HepG2 (cell line): ENCODE results near the gene CES3. TPM values are rescaled to one million over a fixed set of nuclear protein-coding genes. Genes with fewer than 3 reads are reported as not detected.

Experiments
- ATAC-seq: fragments of 200-7000 bp; cut with Tn5 transposase; 3 replicates; pipeline ENCODE4 v1.9.1; 2020; ENCODE audit warnings: mild to moderate bottlenecking, moderate library complexity
- BruUV-seq: library from RNA; stranded (reverse); fragments of 400-500 nt; replicated peaks from 2 replicates; lab custom pipeline; 2021; lab: Mats Ljungman, UMichigan
- CTCF ChIA-PET: fragments of 300-600 bp; formaldehyde crosslinking; extraction: SDS; loops from one replicate; lab custom pipeline; 2021; ENCODE audit warnings: low total read pairs, inconsistent platforms, low intra/inter-chr PET ratio; lab: Yijun Ruan, JAX
- POLR2A ChIA-PET: fragments of 350-600 bp; sonication (Branson Sonifier 250); formaldehyde crosslinking; loops from one replicate; lab custom pipeline; 2020; ENCODE audit warnings: antibody characterized with exemption, inconsistent platforms; lab: Yijun Ruan, JAX
- DNase-seq: peaks from one replicate; pipeline ENCODE4 v3.0.0-alpha.2; 2015; ENCODE audit warnings: low spot score
- FAIRE-seq: peaks from 3 replicates; lab custom pipeline; 2011; peaks lifted over from hg19 to GRCh38; lab: Jason Lieb, UNC
- H2AFZ ChIP-seq: one replicate; pipeline ENCODE4 v1.6.1; 2011; ENCODE audit warnings: low read length, inconsistent platforms
- H3K27ac ChIP-seq: fragments of 300-600 bp; 3 replicates; pipeline ENCODE4 v1.8.0; 2011; ENCODE audit warnings: mixed run types, mild to moderate bottlenecking, mixed read lengths, low read length, inconsistent platforms; ENCODE audit not compliant: insufficient read depth; ENCODE audit errors: extremely low read length
- H3K27me3 ChIP-seq, 2 experiments: fragments of 200-600 bp in 1 of 2; 2 replicates in 1 of 2; 3 replicates in 1 of 2; pipeline versions ENCODE4 v1.6.0 to v1.8.0; 2011; ENCODE audit warnings: low read length in 2 of 2, mild to moderate bottlenecking in 2 of 2, moderate library complexity in 2 of 2, inconsistent platforms in 1 of 2; ENCODE audit not compliant: insufficient read depth in 2 of 2, control insufficient read depth in 1 of 2
- H3K36me3 ChIP-seq, 2 experiments: fragments of 200-600 bp in 1 of 2; replicated peaks in 1 of 2; 2 replicates in 1 of 2; 3 replicates in 1 of 2; pipeline versions ENCODE4 v1.5.1 to v1.8.0; 2011; ENCODE audit warnings: low read length in 2 of 2, inconsistent platforms in 1 of 2; ENCODE audit not compliant: insufficient read depth in 2 of 2, control insufficient read depth in 1 of 2
- H3K4me1 ChIP-seq: 2 replicates; pipeline ENCODE4 v1.5.1; 2012; ENCODE audit warnings: low read length, inconsistent platforms; ENCODE audit not compliant: insufficient read depth
- H3K4me2 ChIP-seq: 2 replicates; pipeline ENCODE4 v1.6.0; 2011; ENCODE audit warnings: low read depth, low read length, inconsistent platforms
- H3K4me3 ChIP-seq, 3 experiments: fragments of 200-600 bp in 1 of 3; sonication (generic), shearing (Covaris generic) in 1 of 3; replicated peaks in 1 of 3; 2 replicates each; pipeline ENCODE4 v1.5.1; 2011 to 2016; ENCODE audit warnings: low read length in 3 of 3, inconsistent platforms in 2 of 3, low read depth in 2 of 3, mild to moderate bottlenecking in 2 of 3, control low read depth in 1 of 3, mixed read lengths in 1 of 3; ENCODE audit not compliant: insufficient read depth in 1 of 3
- H3K79me2 ChIP-seq: one replicate; pipeline ENCODE4 v1.6.1; 2011; ENCODE audit warnings: low read length, inconsistent platforms; ENCODE audit not compliant: insufficient read depth
- H3K9ac ChIP-seq: 2 replicates; pipeline ENCODE4 v1.6.0; 2011; ENCODE audit warnings: mild to moderate bottlenecking, low read depth, low read length, inconsistent platforms; ENCODE audit not compliant: insufficient read depth
- H3K9me3 ChIP-seq: 2 replicates; pipeline ENCODE4 v1.5.1; 2012; ENCODE audit warnings: mild to moderate bottlenecking, low read length
- H4K20me1 ChIP-seq: 2 replicates; pipeline ENCODE4 v1.6.0; 2011; ENCODE audit warnings: inconsistent platforms, mild to moderate bottlenecking, low read length, moderate library complexity; ENCODE audit not compliant: insufficient read depth
- CEBPZ ChIP-seq: IDR thresholded peaks from 2 replicates; pipeline ENCODE4 v1.6.1; 2012; ENCODE audit warnings: low read length, improper control_type of control experiment
- DMAP1 ChIP-seq: IDR thresholded peaks from 2 replicates; pipeline ENCODE4 v1.6.1; 2016
- ETV5 ChIP-seq: IDR thresholded peaks from 2 replicates; pipeline ENCODE4 v1.6.1; 2018; ENCODE audit warnings: missing biosample characterization, missing genetic modification reagents, inconsistent platforms, borderline replicate concordance
- FIP1L1 ChIP-seq: fragments of 200-400 bp; formaldehyde crosslinking; IDR thresholded peaks from 2 replicates; pipeline ENCODE4 v1.6.1; 2018; ENCODE audit warnings: low read depth, mild to moderate bottlenecking, low read length, moderate library complexity, borderline replicate concordance; ENCODE audit not compliant: insufficient read depth
- POLR2AphosphoS5 ChIP-seq: IDR thresholded peaks from 2 replicates; pipeline ENCODE4 v1.6.1; 2012; ENCODE audit warnings: low read depth, low read length
- RBAK ChIP-seq: sonication (generic); formaldehyde crosslinking; IDR thresholded peaks from 2 replicates; pipeline ENCODE4 v1.5.1; 2020; ENCODE audit warnings: mild to moderate bottlenecking, missing genetic modification reagents
- ZBTB14 ChIP-seq: sonication (generic); formaldehyde crosslinking; IDR thresholded peaks from 2 replicates; pipeline ENCODE4 v1.4.0; 2020; ENCODE audit warnings: missing genetic modification reagents
- ZBTB49 ChIP-seq: sonication (generic); formaldehyde crosslinking; IDR thresholded peaks from 2 replicates; pipeline ENCODE4 v1.4.0; 2020; ENCODE audit warnings: missing genetic modification reagents, borderline replicate concordance
- ZFP41 ChIP-seq: sonication (generic); formaldehyde crosslinking; IDR thresholded peaks from 2 replicates; pipeline ENCODE4 v1.4.0; 2020; ENCODE audit warnings: mild to moderate bottlenecking, missing genetic modification reagents, borderline replicate concordance
- ZNF329 ChIP-seq: sonication (generic); formaldehyde crosslinking; IDR thresholded peaks from 2 replicates; pipeline ENCODE4 v1.9.0; 2021; ENCODE audit warnings: low read depth, mild to moderate bottlenecking, missing genetic modification reagents
- ZNF414 ChIP-seq: sonication (generic); formaldehyde crosslinking; IDR thresholded peaks from 2 replicates; pipeline ENCODE4 v1.5.0; 2020; ENCODE audit warnings: missing genetic modification reagents
- ZNF672 ChIP-seq: sonication (generic); formaldehyde crosslinking; IDR thresholded peaks from 2 replicates; pipeline ENCODE4 v1.8.1; 2022; ENCODE audit warnings: missing genetic modification reagents
- ZNF724P ChIP-seq: sonication (generic); formaldehyde crosslinking; IDR thresholded peaks from 2 replicates; pipeline ENCODE4 v1.8.0; 2022; ENCODE audit warnings: missing genetic modification reagents, borderline replicate concordance
- ZSCAN20 ChIP-seq: sonication (generic); formaldehyde crosslinking; IDR thresholded peaks from 2 replicates; pipeline ENCODE4 v1.4.0; 2020; ENCODE audit warnings: missing genetic modification reagents, mild to moderate bottlenecking, borderline replicate concordance
- WGBS: methylation state at CpG from one replicate; pipeline ENCODE4 v1.1.6; 2017; ENCODE audit warnings: low lambda C conversion rate; 5-methylcytosine and 5-hydroxymethylcytosine counted together
- in situ Hi-C: cut with HindIII; loops from 2 replicates; pipeline ENCODE4 v1.10.0; 2017; ENCODE audit warnings: low pct_unique_long_range_greater_than_20kb; ENCODE audit not compliant: extremely low pct_ligation_motif_present
- intact Hi-C: fragments of 100-400 bp; cut with micrococcal nuclease; formaldehyde crosslinking; loops from one replicate; pipeline ENCODE4 v1.10.0; 2022; ENCODE audit not compliant: unreplicated experiment
- polyA plus RNA-seq, 8 experiments: library from polyadenylated mRNA; depleted of rRNA in 3 of 8; stranded (reverse) in 7 of 8; unstranded in 1 of 8; fragments of >200 nt; fragmentation: Illumina TruSeq in 4 of 8; extraction: Trizol in 4 of 8; gene quantifications; 2 replicates each; pipeline versions ENCODE4 v1.2.1 to v1.2.3, GENCODE V29; 2011 to 2016; ENCODE audit warnings: low read depth in 4 of 8, missing spikeins in 1 of 8, mixed read lengths in 1 of 8; ENCODE audit not compliant: insufficient read depth in 1 of 8
- total RNA-seq, 5 experiments: library from RNA; depleted of rRNA; stranded (reverse); fragments of >200 nt; fragmentation: Illumina TruSeq; extraction: Trizol; gene quantifications; 2 replicates each; pipeline ENCODE4 v1.2.3, GENCODE V29; 2016; ENCODE audit warnings: low read depth in 1 of 5

The CES3 gene
- total and polyA plus RNA-seq, 2 of the 13 experiments (the other 11 are each of a cell fraction or from before 2014, with no cell fraction given) = 6.6 to 17.4 TPM

- FAIRE-seq (peak; percentile 78), DNase-seq (peak; percentile 84), ATAC-seq (peak; percentile 93)
- POLR2A ChIA-PET = interaction anchor here (1.6 to 1.7 kb wide), 2 partner anchors 30 to 55 kb away, joined by 6 to 9 read pairs; partner anchors contain the start of gene PDP2
- CTCF ChIA-PET = no interaction called here
- peak within 1 kb of the TSS; percentile 81 to 89 (median 88) for H3K4me3 ChIP-seq
- H3K4me2 ChIP-seq = peak within 1 kb of the TSS; percentile 89
- H3K36me3 ChIP-seq = peaks cover 14 to 30% of the 10 kb centered on the region in 2 experiments
- intact Hi-C loops = no loop called here
- TSS peak; percentile 46 for BruUV-seq
- no peaks in the 10 kb centered on the region; the same call in 1 of the 2 replicates for H4K20me1 ChIP-seq
- H3K27me3 ChIP-seq = no peaks in the 10 kb centered on the region; a peak in 1 of 5 replicates
- 10% methylated on average over 22 of the region's 44 CpGs for WGBS
- no peak within 1 kb of the TSS for H2AFZ ChIP-seq
- H3K9ac ChIP-seq = peak within 1 kb of the TSS; percentile 90
- peaks cover 60% of the 10 kb centered on the region for H3K4me1 ChIP-seq
- in situ Hi-C loops = loop anchor here (5.0 kb wide), 1 partner anchor 33 kb away; no protein-coding TSS in a partner anchor
- H3K79me2 ChIP-seq = peaks cover 33% of the 10 kb centered on the region
- no peaks in the 10 kb centered on the region for H3K9me3 ChIP-seq
- H3K27ac ChIP-seq = peak within 1 kb of the TSS; percentile 81
- TF ChIP-seq CEBPZ = no peak
- no peak for TF ChIP-seq ZNF329 (CRISPR knock-in tag)
- TF ChIP-seq ZBTB49 = 0 out of 2 replicates have a peak, but pooled peaks have one; percentile 57
- TF ChIP-seq RBAK (CRISPR knock-in tag) = no peak
- peak; percentile 90; the same call in 1 of the 2 replicates for TF ChIP-seq ZNF672 (CRISPR knock-in tag)
- no peak for TF ChIP-seq FIP1L1
- TF ChIP-seq POLR2AphosphoS5 = peak; percentile 85
- peak; percentile 38; the same call in 1 of the 2 replicates for TF ChIP-seq ZFP41 (CRISPR knock-in tag)
- TF ChIP-seq ZSCAN20 (CRISPR knock-in tag) = 0 out of 2 replicates have a peak, but pooled peaks have one; percentile 65
- peak; percentile 29; the same call in 1 of the 2 replicates for TF ChIP-seq ZBTB14
- no peak; the same call in 1 of the 2 replicates for TF ChIP-seq ETV5 (CRISPR knock-in tag)
- 0 out of 2 replicates have a peak, but pooled peaks have one; percentile 58 for TF ChIP-seq ZNF414 (CRISPR knock-in tag)
- TF ChIP-seq DMAP1 (CRISPR knock-in tag) = peak; percentile 68
- 0 out of 2 replicates have a peak, but pooled peaks have one; percentile 75 for TF ChIP-seq ZNF724P (CRISPR knock-in tag)
Measured at GRCh38 chr16:66935314-66936011, 25.6 kb upstream of the CES3 start, which contains the start of gene CES2. Gene CES2 (plus strand): TSS chr16:66935516. CDS start chr16:66935636, 120 bp downstream.
